Activated gamma-delta T cell treated with Interleukin-2 at 50 U/mL for 16 hours (primary cell): ENCODE data around the gene SNX3.

Experiments used
- DNase-seq: peaks from one replicate; pipeline ENCODE4 v3.0.0-alpha.2; 2020

Gene SNX3

DNA sequence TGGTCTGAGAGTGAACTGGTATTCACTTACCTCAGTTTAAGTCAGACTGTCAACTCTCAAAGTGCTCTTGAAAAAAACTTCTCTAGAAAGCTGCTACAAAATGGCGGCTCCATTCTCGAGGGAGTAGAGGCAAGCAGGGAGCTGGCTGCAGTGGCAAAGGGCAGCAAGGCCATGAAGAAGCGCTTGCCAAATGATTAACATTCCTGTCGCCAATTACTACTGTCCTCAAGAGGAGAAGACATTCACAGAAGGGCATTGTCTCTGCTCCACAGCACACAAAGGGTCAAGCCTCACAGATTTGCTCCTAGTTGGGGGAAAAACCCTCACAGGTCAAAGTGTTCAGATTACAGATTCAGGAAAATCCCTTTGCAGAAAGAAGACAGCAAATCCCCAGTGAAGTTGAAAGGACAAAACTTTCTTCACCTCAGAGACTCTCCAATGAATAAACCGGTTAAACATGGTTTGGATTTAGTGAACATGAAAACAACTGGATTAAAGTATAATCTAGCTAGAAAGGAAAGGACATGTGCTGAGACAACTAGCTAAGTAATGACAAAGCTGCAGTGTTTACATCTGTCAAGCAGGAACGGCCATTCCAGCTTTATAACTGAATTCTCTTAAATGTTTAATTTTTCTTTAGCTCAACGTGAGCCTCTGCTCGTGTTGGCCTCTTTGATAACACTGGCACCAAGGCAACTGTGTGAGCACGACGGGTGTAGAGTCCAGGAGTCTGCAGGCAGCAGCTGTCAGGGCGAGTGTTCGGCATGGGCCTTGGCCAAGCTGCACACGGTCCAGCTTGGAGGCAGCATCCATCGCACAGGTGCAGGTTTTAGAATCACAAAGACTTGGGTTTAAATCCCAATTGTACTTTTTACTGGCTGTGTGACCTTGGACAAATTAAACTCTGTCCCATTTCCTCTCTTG, 57.4 kb downstream of the SNX3 start:
- no peak for DNase-seq

DNA sequence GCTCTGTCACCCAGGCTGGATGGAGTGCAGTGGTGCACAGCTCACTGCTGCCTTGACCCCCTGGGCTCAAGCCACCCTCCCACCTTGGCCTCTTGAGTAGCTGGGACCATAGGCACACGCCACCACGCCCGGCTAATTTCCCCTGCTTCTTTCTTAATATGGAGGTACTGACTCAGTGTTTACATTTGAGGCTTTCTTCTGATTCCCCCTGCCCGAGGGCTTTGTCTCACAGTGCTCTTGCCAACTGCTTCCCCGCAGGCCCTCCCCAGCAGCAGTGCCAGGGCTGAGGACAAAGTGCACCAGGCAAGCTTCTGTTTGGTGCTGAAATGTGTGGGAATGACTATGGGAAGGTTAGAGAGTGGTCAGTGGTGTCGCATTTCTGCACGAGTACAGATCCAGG, 60.2 kb downstream of the SNX3 start:
- no peak for DNase-seq

GRCh38 chr6:108200186-108200585, 60.7 kb downstream of the SNX3 start:
- DNase-seq, result no peak

- no peak for DNase-seq
Measured at GRCh38 chr6:108198761-108199498, 61.9 kb downstream of the SNX3 start.

- no peak for DNase-seq
Measured at GRCh38 chr6:108195209-108195608, 65.6 kb downstream of the SNX3 start.

DNA sequence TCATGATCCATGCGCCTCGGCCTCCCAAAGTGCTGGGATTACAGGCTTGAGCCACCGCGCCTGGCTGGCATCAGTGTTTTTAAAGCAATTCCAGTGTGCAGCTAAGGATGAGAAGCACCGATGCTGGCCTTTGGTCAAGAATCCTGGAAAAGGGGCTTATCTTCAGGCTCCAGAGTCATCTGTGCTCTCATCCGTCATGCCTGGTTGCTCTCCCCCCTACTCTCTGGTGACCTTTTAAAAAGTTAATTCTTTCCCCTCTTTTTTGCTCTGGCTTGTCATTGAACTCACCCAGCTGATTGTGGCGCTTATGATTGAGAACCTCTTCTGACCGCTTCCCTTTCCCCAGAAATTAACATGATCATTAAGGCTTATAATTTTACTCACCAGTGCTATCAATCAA, 66.3 kb downstream of the SNX3 start:
- no peak for DNase-seq

- no peak for DNase-seq
Measured at GRCh38 chr6:108193835-108194234, 67.0 kb downstream of the SNX3 start.

DNA sequence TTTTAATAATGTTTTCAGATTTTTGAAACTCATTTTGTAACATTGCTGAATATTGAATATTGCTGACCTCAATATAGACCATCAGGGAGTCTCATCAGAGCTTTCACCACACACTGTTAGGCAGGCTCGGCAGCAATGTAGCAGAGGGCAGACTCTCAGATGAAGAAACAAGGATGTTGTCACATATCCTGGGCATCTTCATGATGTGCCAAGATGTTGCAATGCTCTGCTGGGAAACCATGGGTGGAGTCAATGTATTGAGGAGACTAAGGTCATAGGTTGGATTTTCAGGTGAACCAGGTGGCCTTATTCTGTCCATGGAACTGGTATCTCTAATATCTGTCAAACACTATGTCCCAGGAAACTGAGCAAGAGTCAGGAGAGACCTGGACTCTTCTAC, 67.7 kb downstream of the SNX3 start:
- DNase-seq, result no peak

DNA sequence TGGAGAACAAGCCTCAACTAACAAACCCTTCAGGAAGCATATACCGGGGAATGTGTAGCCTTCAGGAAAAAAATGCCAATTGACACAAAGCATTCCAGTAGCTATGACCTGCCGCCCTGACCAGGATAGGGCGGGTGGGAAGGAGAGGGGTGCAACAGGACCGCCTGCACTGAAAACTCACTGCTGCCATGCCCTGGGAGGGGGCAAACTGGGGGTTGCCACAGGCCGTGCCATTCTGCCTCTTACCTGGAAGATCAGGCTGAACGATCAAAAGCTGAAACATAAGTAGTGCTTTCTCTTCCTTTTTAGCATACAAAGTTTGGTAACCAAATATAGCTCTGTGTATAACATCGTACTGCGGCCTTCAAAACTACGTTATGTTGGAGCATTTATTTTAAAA, 73.3 kb downstream of the SNX3 start:
- DNase-seq, result no peak

- DNase-seq, result no peak
Measured at GRCh38 chr6:108186226-108186625, 74.6 kb downstream of the SNX3 start.

DNA sequence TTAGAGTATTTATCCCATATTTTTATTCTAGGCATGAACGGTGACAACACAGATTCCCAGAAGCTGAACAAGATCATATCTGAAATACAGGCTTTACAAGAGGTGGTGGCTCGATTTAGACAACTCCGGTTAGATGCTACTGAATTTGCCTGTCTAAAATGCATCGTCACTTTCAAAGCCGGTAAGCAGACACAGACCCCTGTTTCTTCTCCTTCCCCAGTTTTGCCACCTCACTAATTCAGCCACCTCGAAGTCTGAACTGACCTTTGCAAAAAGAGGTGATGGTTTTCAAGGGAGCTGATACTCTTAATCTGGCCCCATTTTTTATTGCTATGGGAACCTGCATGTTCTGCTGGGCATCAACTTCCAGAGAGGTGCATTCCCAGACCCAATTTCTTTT, 80.1 kb downstream of the SNX3 start:
- no peak for DNase-seq

DNA sequence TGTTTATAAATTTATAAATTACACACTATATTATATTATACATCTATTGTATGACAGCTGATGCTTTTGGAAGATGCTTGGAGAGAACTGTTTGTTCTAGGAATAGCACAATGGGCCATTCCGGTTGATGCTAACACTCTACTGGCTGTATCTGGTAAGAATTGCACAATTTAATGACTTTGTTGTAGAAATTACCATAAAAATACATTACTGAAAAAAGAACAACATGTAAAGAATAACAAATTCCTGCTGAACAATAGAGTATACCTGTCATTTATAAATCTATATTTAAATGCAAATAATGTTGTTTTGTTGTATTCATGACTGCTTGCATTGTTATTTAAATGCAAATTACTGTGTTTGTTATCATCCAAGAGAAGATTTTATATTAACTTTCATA, 80.6 kb downstream of the SNX3 start:
- DNase-seq, result no peak

GRCh38 chr6:108179741-108180140, 81.1 kb downstream of the SNX3 start:
- DNase-seq, result no peak

GRCh38 chr6:108176281-108177089, 84.4 kb downstream of the SNX3 start:
- DNase-seq, result no peak

- DNase-seq, result no peak
Measured at GRCh38 chr6:108175592-108176279, 85.1 kb downstream of the SNX3 start.

DNA sequence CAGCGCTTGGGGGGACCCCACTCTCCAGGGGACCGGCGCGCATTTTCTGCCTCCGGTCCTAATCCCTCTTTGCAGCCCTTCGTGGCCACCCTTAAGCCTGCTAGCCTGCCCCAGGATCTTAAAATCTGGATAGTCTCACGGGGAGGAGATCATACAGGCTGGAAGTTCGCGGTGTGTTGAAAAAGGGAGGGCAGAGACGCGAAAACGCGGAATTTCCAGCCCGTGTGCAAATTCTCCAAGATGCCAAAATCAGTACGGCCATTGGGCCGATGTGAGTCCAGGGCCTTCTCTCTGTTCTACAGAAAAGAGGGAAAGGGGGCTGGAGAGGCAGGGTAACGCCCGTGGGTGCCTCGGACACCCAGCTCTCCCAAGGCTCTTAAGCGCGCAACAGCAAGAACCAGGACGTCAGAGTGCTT, 85.7 kb downstream of the SNX3 start:
- no peak for DNase-seq

GRCh38 chr6:108174371-108175175, 86.3 kb downstream of the SNX3 start:
- peak; percentile 30 for DNase-seq

DNA sequence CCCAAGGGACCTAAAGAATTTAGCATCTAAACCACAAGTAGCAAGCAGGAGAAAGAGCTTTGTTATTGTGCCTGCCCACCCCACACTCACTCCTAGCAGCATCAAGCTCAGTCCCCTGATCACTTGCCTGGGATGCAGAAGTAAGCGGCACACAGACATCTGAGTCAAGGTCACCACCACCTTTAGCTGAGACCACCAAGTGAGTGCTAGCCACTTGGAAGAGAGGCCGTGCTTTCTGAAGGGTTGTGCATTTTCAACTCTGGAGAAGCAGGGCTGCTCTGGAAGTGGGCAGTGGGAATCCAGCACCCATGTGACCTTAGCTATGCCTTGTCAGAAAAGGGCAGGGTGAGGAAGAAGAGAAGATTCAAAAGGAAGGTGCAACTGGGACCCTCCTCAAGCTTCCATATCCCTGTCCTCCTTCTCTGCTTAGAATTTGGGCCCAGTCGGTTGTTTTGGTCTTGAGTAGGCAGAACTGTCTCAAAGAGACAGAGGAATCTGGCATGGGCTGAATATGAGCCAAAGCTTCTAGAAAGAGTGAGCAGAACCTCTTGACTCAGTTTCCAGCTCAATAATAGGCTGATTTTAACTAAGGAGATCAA, 88.8 kb downstream of the SNX3 start:
- DNase-seq, result no peak

- no peak for DNase-seq
Measured at GRCh38 chr6:108171291-108171917, 89.4 kb downstream of the SNX3 start.

DNA sequence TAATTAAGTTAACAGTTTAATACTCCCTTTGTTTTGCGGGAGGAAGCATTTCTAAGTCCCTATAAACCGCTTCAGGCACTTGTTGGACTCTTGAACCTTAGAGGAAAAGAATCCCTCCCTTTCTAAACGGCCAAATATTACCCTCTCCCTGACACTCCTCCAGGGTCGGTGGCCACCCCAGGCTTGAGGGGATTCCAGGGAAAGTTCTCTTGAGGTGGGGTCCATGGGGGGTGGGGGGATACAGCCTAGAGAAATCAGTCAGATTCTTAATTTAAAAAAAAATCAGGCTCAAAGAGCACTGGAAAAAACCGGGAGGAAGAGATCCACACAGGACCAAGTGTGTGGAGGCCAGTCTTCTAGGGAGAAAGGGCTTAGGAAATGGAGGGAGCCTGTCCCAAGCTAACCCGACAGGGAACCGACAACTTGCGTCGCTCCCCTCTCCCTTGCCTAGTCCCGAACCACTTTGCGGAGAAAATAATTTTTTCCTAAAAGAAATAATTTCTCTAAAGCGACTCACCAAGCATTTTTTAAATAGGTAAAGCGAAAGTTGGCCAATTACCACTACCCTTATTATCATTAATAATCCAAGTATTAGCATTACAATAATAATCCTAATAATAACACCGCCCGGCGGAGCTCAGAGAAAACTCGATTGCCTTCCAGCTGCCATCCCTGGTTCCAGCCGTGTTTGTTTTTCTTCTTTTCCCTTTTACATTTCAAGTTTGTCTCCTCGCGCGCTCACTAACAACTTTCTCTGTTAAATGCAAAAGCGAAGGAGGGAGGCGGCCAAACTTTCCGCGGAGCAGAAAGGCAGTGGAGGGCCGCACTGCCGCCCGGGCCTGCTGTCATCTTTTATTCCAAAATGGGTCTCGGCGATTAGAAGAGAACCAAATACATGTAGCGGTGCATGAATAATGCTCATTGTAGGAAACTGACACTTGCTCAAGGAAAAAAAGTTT, 90.2 kb downstream of the SNX3 start:
- DNase-seq, result no peak
